NCI-H2171 (cell line): ENCODE results near the gene PHOSPHO2.
A peak's percentile ranks its signal among the peaks of the same experiment; 100 is the strongest.

Source experiments
- DNase-seq: peaks from one replicate; lab custom pipeline; 2025; lab: John Stamatoyannopoulos, UW

The PHOSPHO2 gene

GRCh38 chr2:169716938-169717690 lies 22.8 kb downstream of the PHOSPHO2 start:
- DNase-seq, result no peak

- DNase-seq, result no peak
Observed at GRCh38 chr2:169717691-169718063, 23.4 kb downstream of the PHOSPHO2 start.

GRCh38 chr2:169718930-169719504 lies 24.7 kb downstream of the PHOSPHO2 start:
- no peak for DNase-seq

- no peak for DNase-seq
Observed at GRCh38 chr2:169721016-169721415, 26.7 kb downstream of the PHOSPHO2 start.

- DNase-seq, result no peak
Observed at GRCh38 chr2:169727065-169727464, 32.8 kb downstream of the PHOSPHO2 start.

- DNase-seq, result no peak
Observed at GRCh38 chr2:169729274-169729605, 35.0 kb downstream of the PHOSPHO2 start.

- DNase-seq, result no peak
Observed at GRCh38 chr2:169732075-169732474, 37.8 kb downstream of the PHOSPHO2 start.

- DNase-seq, result no peak
Observed at GRCh38 chr2:169732583-169733358, 38.5 kb downstream of the PHOSPHO2 start.

GRCh38 chr2:169734169-169734847 lies 40.0 kb downstream of the PHOSPHO2 start:
- DNase-seq, result peak; percentile 21

- no peak for DNase-seq
Observed at GRCh38 chr2:169735623-169736022, 41.4 kb downstream of the PHOSPHO2 start.

- DNase-seq, result no peak
Observed at GRCh38 chr2:169736902-169737301, 42.6 kb downstream of the PHOSPHO2 start.

GRCh38 chr2:169738566-169739229 lies 44.4 kb downstream of the PHOSPHO2 start:
- DNase-seq, result no peak

- DNase-seq, result no peak
Observed at GRCh38 chr2:169739351-169739750, 45.1 kb downstream of the PHOSPHO2 start.

- DNase-seq, result no peak
Observed at GRCh38 chr2:169743549-169743948, 49.3 kb downstream of the PHOSPHO2 start.

- DNase-seq, result peak; percentile 61
Observed at GRCh38 chr2:169746240-169746639, 52.0 kb downstream of the PHOSPHO2 start.

- DNase-seq, result no peak
Observed at GRCh38 chr2:169748319-169748718, 54.0 kb downstream of the PHOSPHO2 start.
